GM21717 (cell line): Measurements from ENCODE around the gene PRPF38B.

Experiments
- ATAC-seq: cut with Tn5 transposase; IDR thresholded peaks from one replicate; pipeline ENCODE4 v1.9.1; 2021; ENCODE audit warnings: mild to moderate bottlenecking, moderate library complexity; ENCODE audit not compliant: unreplicated experiment

Gene PRPF38B

DNA sequence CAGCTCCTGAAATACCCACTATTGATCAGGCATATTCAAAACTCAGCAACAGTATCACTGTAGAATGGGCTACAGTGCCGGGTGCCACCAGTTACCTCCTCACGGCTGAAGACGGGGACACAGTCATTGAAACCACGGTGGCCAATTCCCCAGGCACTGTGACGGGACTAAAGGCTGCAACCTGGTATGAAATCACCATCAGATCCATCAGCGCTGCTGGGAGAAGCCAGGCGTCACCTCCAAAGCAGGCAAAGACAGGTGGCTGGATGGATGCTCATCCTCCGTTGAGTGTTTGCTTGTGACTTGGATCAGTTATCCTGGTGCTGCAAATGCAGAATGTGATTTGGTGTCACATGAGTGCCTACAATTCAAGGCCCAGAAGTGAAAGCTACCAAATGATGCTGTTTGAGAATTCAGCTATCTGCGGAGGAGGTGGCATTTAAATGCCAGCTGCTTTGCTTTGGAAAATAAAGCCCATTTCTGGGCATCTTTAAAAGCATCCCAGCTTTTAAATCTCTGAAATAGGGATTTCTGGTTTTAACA lies 25.7 kb downstream of the PRPF38B start:
- no peak for ATAC-seq

DNA sequence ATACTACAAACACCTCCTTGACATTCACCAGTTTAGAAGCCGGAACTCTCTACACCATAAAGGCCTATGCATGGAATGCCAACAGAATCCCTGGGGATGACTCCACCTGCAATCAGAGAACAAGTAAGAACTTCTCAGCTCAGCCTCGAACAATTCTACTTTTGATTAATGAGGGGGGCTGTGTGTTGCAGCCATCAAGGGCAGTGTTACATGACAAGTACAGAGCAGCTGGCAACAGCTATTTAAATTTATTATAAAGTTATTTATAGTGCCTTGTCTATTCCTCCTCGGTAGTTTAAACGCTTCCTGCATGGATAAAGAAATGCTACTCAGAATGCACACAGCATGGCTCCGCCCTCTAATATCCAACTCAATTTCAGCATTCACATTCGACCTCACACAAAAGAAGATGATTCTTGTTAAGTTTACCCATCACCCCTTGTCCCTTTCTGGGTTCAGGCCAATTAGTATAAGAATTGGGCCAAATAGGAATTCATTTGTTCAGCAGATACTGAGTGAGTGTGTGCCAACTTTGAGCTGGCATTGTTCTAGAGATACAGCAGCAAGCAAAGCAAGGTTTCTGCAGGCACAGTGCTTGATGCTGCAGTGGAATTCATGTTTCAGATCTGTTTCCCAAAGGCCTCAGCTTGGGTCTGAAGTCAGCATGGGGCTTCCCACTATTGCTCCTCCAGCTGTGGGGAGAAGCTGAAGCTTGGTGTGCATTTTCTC lies 27.0 kb downstream of the PRPF38B start:
- no peak for ATAC-seq

DNA sequence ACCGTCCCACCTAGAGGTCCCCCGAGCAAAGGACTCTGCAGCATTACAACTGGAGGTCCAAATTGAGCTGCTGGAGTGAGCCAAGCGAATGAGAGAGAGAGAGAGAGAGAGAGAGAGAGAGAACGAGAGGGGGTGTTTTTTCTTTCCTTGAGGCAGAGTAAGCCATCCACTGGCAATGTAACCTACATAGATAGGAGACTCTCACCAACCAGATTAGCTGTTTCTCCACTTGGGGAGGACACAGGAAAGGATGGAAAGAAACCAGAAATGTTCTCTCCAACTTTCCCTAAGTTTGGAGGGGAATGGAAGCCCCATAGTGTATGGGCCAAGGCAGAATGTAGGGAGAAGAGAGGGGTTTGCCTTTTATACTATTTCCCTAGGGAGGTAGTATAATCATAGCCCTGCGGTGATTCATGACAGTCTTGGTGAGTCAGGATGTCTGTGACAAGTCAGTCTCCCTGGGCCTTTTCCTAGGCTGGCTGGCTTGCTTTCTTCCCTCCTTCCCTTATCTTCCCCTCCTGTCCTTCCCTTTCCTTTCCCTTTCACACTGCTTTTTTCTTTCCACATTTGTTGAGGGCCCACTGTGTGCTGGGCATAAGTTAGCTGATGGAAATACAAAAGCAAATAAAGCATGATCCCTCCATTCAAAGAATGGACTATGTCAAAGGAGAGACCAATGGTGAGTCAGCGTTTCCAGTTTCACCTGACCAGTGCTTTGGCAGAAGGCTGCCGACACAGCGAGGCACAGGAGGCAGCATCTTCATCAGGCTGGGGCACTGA lies 27.7 kb downstream of the PRPF38B start:
- ATAC-seq: no peak

DNA sequence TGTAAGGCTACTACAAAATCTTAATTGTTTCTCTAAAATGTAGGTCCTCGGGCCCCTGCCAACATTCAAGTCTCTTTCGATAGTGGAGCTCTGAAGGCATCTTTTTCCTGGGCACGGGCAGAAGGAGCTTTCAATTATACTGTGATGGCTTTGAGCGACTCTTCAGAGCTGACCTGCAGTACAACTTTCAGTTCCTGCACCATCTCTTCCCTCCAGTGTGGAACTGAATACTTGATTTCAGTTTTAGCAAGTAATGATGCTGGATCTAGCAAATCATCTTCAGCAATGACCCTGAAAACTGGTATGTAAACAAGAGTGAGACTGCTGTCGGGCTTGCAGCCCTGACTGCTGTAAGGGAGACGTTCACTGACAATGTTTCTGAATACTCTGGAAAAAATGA lies 30.2 kb downstream of the PRPF38B start:
- no peak for ATAC-seq

DNA sequence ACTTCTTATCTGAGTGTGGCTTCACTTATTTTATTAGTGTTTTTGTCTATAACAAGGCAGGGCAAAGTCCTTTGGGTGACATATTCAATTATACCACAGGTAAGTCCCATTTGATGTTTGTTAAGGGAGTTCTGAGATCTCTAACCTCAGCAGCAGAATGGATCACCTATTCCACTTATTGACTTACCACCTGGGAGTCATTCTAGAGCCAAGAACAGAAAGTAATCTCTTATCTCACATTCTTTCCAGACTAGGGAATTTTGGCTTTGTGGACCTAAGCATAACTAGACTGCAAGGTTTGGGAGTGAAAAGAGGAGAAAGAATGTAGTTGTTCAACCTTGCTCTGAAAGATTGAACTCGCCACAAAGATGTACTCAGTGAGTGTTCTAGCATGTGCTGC lies 33.8 kb downstream of the PRPF38B start:
- ATAC-seq: no peak

DNA sequence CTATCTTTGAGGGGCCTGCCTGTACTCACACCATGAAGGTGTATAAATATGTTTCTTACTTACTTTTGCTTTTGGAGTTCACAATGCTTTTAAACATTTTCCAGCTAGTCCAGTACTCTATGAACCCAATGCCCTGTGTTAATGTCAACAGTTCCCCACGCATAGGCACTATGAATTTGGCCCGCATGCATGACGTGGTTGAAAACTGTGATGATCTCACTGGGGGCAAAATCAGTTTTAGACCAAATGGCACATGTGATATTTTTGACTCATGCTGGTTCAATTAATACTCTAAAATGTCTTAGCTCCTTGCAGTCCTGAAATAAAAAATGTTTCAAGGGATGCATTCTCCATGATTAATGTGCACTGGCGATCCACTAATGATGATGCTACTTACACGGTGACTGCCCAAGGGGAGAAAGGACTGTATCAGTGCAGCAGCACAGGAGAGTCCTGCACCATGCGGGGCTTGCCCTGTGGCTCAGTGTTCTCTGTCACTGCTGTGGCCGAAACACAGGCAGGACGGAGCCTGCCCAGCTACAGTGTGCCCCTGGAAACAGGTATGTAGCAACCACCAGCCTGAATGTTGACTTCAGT lies 36.3 kb downstream of the PRPF38B start:
- no peak for ATAC-seq

DNA sequence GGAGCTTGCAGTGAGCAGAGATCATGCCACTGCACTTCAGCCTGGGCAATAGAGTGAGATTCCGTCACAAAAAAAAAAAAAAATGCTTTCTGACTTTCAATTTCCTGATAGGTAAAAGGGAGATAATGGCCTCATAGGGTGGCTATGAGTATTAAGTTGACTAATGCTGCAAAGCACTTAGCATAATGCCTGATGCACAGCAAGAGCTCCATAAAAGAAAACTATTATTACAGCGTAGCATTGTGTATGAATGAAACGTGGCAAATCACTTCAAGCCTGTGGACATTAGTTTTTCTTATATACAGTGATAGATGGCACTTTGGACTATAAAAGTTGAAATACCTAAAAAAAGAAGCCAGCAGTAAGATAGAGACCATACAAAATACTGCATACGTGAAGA lies 37.4 kb downstream of the PRPF38B start:
- no peak for ATAC-seq

DNA sequence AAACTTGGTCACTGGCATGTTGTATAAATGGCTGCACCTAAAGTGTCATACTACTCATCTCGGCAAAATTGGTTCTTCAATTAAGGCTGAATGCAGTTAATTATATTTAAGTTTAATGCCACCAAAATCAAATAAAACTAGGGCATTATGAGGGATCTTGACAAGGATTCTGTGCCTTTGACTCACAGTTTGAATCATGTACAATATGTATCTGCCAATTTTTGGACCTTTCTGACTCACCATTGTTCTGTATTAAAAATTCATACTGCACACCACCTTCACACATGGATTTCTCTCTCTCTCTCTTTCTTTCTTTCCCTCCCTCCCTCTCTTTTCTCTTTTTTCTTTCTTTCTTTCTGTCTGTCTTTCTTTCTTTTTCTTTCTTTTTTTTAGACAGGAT lies 40.3 kb downstream of the PRPF38B start:
- no peak for ATAC-seq

DNA sequence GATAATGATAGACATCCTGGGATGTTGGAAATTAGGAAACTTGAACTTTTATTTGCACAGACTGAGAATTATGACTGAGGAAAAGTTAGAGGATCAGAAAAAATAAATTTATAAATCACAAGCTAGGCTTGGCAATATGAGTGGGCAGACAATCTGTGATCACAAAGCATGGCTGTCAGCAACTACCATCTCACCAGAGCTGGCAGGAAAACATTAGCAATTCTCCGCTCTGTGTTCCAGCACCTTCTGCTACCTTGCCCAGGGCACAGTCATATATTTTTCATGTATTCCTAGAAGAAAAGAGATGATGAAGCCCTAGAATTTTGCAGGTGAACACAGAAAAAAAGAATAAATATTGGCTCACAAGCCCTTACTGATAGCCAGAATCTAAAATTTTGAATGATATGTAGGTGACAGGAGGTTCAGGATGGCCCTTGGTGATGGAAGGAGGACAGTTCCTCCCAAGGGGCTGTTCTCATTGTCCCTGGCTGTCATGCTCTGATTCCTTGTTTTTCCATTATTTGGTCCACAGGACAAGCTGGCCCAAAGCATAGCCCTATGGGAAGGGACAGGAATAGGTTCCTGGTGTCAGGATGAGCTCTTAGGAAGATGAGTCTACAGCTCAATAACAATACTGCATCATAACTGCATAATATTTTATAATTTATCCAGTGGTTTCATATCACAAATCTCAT lies 42.2 kb downstream of the PRPF38B start:
- no peak for ATAC-seq

DNA sequence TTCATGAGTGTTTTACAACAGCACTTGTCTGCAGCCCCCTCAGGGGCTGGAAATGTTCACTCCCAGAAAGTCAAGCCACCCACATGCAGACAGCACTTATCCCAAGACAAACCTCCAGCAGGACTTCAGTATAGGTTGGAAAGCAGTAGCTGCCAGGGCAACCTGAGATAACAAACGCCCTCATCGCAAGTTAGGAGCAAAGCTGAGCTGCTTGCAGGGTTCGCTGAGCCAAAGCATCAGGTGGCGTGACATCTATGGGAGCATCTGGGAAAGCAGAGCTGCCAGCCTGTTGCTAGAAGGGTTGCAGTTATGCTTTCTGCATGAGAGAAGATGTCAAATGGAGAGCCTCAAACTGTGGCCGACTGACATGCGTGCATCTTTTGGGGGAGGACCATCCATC lies 50.1 kb downstream of the PRPF38B start:
- no peak for ATAC-seq

DNA sequence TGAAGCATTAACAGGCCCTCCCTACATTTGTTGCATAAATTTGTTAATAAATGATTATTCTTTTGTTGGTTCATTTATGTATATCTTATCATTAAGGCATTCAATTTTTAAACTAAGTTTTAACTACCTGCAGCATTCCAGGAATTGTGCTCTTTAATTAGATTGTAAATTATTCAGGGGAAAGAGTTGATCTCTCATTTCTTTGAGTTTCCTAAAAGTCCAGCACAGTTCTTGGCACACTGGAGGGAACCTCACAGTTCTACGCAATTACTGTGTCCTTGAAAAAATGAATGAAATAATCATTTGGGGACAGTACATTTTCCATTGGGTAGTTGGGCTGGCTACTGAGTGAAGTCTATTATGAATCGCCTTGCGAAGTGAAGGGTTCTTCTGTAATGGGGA lies 53.9 kb downstream of the PRPF38B start:
- no peak for ATAC-seq

DNA sequence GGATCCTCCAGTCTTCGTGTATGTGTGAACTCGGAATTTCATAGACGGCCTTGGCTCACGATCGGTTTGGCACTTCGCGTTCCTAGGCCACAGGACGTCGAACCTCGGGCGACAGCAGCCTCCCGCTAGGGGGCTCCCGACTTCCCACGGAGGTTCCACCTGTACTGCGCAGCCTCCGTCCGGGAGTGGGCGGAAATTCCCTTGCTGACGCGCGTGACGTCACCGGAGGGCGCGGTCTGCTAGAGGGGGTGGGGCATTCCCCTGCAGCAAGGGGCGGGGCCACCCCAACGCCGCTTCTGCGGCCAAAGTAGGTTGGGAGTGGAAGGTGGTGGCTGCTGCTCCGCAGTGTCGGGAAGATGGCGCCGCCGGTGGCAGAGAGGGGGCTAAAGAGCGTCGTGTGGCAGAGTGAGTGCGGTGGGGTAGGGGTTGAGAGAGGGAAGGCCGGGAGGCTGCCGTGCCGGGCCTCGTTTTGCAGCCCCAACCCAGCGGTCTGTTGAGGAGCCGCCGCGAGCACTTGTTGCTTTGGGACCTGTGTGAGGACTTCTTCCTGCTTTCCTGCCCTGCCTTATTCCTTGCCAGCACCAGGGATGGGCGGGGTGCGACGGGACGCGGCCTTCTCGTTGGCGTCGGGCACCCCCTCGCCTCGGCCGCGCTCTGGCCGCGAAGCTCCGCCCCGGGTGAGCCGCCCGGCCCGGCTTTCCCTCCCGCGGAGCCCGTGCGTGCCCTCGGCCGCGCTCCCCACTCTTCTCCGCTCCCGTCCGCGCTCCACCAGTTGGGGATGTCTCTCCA lies 54.5 kb downstream of the PRPF38B start, which contains the start of gene STXBP3:
TSS of gene STXBP3 (plus strand) at position 293 of the 789 bp plus-strand sequence. CDS start at position 357, 64 bp downstream.
- peak; percentile 90 for ATAC-seq

DNA sequence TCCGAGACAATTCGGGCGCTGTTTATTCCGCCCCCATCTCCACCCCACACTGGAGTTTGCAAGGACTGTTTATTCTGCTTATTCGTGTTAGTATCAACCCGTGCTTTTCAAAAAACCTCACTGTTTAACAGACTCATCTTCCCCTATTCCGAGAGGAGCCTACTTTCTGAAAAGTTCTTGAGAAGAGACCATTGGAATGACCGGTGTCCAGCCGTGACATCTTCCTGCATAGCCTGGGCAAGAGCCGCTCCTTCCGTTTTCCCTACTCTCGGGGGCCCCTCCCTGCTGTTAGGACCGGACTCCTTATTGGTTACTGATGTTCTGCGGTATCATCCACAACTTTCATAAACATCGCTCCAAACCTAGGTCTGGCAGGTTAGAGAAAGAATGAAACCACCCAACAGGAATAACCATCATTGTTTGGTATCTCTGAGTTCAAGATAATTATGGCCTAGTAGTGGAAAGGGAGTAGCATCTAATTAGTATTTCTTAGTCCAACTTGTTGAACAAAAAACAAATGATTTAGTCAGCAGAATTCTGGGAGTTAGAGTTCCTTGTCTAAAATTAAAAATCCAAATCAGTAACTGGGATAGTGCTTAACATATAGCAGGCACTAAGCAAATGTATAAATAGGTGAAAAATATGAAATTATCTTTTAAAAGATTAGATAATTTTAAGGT lies 55.2 kb downstream of the PRPF38B start:
- peak; percentile 38 for ATAC-seq

DNA sequence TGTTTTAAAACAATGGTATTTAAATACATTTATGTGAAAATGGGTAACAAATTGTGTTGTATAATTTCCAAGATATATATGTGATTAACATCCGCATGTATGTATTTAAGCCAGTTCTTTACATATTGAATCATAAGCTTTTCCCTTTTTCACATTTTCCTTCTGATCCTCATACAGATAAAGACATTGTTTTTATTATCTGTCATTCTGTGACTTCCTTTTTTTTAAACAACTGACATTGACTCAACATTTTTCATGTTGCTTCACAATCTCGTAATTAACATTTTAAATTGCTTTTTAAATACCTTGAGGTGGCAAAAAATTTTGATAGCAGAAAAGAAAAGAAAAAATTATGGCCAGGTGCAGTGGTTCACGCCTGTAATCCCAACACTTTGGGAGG lies 55.8 kb downstream of the PRPF38B start:
- ATAC-seq: no peak

DNA sequence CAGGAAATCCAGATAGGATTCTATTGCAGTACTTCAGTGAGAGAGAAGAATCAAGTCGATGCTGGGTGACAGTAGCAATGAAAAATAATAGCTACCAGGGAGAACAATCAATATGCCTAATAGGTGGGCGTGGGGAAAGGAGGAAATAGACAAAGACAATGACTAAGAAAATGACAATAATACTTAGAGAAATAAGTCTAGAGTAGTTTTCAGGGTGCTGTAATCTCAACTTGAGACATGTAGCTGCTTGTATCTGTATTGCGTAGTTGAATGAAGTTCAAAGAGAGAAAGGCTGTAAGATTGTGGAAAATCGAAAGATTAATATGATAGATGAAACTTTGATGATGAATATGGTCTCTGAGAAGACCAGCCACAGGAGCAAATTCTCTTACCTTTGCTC lies 57.0 kb downstream of the PRPF38B start:
- no peak for ATAC-seq

DNA sequence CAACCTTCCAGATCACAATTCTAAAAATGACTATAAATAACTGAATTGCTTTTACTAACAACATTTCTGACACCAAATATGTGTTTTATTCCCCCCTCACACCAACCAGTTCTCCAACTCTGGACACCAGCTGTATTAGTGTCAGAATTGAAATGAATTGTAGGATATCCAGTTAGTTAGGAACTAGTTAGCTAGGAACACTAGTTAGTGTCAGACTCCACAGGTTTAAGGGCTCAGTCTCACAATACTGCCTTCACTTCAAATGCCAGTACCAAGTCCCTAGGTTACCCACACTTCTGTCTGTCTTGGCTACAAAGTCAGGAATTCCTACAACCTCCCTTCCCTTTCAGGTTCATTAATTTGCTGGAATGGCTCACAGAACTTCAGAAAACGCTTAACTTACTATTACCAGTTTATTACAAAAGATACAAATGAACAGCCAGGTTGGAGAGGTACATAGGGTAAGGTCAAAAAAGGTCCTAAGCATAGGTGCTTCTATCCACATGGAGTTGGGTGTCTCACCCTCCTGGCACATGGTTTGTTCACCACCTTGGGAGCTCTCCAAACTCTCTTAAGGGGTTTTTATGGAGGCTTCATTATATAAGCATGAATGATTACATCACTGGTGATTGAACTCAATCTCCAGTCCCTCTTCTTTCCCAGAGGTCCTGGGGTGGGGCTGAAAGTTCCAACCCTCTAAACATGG lies 58.5 kb downstream of the PRPF38B start:
- no peak for ATAC-seq
